ENCODE results near the gene CFAP299. TPM values are rescaled to one million over a fixed set of nuclear protein-coding genes. Genes with fewer than 3 reads are reported as not detected.
A peak's percentile ranks its signal among the peaks of the same experiment; 100 is the strongest.

The CFAP299 gene
- total and polyA plus RNA-seq, 9 of the 15 experiments (the other 6 are each of a cell fraction or from before 2014, with no cell fraction given): 0.09 to 3.0 (median 0.76) TPM

DNA sequence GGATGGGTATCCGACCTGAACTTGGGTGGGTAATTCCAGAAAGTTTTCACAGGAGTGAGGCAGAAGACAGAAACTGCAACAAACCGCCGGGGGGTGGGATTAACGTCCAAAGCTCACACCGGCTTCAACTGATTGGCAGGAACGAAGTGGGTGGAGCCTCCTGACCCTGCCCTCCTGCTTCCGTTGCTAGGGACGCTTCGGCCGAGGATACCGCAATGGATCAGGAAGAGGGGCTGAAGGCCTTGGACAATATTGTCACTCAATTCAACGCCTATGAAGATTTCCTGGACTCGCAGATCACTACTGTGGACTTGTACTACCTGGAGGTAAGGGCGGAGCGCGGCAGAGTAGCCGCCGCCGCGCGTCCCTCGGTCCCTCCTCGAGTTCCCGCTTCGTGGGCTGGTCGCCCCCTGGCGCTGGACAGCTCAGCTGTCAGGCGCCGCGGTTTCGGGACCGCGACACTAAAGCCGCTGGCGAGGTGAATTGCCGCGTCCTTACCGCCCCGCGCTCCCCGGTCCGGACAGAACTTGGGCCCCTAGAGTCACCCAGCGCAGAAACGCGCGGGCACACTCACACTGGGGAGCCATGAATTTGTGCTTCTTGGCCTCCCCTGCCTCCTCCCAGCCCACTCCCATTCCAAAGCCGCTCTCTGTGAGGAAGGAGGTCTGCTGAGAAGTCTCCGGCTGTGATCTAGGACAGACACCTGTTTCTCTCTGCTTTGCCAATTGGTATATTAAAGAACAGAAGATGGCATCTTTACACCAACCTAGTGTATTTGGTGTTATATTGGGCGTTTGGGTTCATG, at the start of gene CFAP299 (continued):
- TF ChIP-seq, protein P1, sequence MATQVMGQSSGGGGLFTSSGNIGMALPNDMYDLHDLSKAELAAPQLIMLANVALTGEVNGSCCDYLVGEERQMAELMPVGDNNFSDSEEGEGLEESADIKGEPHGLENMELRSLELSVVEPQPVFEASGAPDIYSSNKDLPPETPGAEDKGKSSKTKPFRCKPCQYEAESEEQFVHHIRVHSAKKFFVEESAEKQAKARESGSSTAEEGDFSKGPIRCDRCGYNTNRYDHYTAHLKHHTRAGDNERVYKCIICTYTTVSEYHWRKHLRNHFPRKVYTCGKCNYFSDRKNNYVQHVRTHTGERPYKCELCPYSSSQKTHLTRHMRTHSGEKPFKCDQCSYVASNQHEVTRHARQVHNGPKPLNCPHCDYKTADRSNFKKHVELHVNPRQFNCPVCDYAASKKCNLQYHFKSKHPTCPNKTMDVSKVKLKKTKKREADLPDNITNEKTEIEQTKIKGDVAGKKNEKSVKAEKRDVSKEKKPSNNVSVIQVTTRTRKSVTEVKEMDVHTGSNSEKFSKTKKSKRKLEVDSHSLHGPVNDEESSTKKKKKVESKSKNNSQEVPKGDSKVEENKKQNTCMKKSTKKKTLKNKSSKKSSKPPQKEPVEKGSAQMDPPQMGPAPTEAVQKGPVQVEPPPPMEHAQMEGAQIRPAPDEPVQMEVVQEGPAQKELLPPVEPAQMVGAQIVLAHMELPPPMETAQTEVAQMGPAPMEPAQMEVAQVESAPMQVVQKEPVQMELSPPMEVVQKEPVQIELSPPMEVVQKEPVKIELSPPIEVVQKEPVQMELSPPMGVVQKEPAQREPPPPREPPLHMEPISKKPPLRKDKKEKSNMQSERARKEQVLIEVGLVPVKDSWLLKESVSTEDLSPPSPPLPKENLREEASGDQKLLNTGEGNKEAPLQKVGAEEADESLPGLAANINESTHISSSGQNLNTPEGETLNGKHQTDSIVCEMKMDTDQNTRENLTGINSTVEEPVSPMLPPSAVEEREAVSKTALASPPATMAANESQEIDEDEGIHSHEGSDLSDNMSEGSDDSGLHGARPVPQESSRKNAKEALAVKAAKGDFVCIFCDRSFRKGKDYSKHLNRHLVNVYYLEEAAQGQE (IDR thresholded peaks at IDR 0.05; ENCODE audit: borderline replicate concordance): peak; percentile 86
- TF ChIP-seq, protein P1 (CRISPR knock-in tag; IDR thresholded peaks at IDR 0.05; ENCODE audit: low read depth): peak; percentile 76; the same call in 1 of the 2 replicates
- no peak for TF ChIP-seq ZNF133 (CRISPR knock-in tag; IDR thresholded peaks at IDR 0.05)
- no peak for TF ChIP-seq ZNF76 (CRISPR knock-in tag; IDR thresholded peaks at IDR 0.05; ENCODE audit: borderline replicate concordance)
- TF ChIP-seq COPS2 (conservative IDR thresholded peaks at IDR 0.05): no peak
- 0 out of 2 replicates have a peak, but pooled peaks have one; percentile 43 for TF ChIP-seq SIN3B (IDR thresholded peaks at IDR 0.05; ENCODE audit: low read depth)
- 0 out of 4 replicates have a peak, but pooled peaks of 1 of the 2 experiments have one; percentile 47 for TF ChIP-seq CSDE1 (IDR thresholded peaks at IDR 0.05)
- no peak for TF ChIP-seq KLF13 (tag; IDR thresholded peaks at IDR 0.05; ENCODE audit: borderline replicate concordance, low read depth)
- no peak for TF ChIP-seq ZNF561 (CRISPR knock-in tag; conservative IDR thresholded peaks at IDR 0.05)
- TF ChIP-seq HES1 (IDR thresholded peaks at IDR 0.05; ENCODE audit: low read depth): no peak
- 0 out of 2 replicates have a peak, but pooled peaks have one; percentile 39 for TF ChIP-seq POLR2G (IDR thresholded peaks at IDR 0.05; ENCODE audit: low read depth, low read length)
- TF ChIP-seq, protein P2, sequence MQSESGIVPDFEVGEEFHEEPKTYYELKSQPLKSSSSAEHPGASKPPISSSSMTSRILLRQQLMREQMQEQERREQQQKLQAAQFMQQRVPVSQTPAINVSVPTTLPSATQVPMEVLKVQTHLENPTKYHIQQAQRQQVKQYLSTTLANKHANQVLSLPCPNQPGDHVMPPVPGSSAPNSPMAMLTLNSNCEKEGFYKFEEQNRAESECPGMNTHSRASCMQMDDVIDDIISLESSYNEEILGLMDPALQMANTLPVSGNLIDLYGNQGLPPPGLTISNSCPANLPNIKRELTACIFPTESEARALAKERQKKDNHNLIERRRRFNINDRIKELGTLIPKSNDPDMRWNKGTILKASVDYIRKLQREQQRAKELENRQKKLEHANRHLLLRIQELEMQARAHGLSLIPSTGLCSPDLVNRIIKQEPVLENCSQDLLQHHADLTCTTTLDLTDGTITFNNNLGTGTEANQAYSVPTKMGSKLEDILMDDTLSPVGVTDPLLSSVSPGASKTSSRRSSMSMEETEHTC (IDR thresholded peaks at IDR 0.05): peak; percentile 52
- no peak for TF ChIP-seq ZNF785 (CRISPR knock-in tag; IDR thresholded peaks at IDR 0.05)
- no peak for TF ChIP-seq FOXA1 (IDR thresholded peaks at IDR 0.05; ENCODE audit: borderline replicate concordance)

Measured in K562 (cell line).